ENCODE results near the gene SNRPN. TPM values are rescaled to one million over a fixed set of nuclear protein-coding genes. Genes with fewer than 3 reads are reported as not detected.

Gene SNRPN
- total and polyA plus RNA-seq, 9 of the 15 experiments (the other 6 are each of a cell fraction or from before 2014, with no cell fraction given) = 0.04 to 0.78 (median 0.23) TPM; not detected in 2

- Histone ChIP-seq H2AFZ (ENCODE audit: low read depth, low read length) (no peak overlapping the region), H3K79me2 (ENCODE audit: control insufficient read depth, insufficient read depth, low read length) (no peaks in the 10 kb centered on the region), H3K27me3 (ENCODE audit: control insufficient read depth in 2 of 2, insufficient read depth in 2 of 2, low read length in 2 of 2) (no peaks in the 10 kb centered on the region), H4K20me1 (replicated peaks; ENCODE audit: control insufficient read depth, insufficient read depth, low read length) (no peaks in the 10 kb centered on the region), H3K36me3 (ENCODE audit: control insufficient read depth, insufficient read depth, low read length) (no peaks in the 10 kb centered on the region), H3K9me1 (ENCODE audit: control insufficient read depth, insufficient read depth, low read length) (no peaks in the 10 kb centered on the region), H3K4me2 (ENCODE audit: insufficient read depth, low read length) (no peak overlapping the region), H3K9ac (ENCODE audit: insufficient read depth in 1 of 2, low read depth in 2 of 2, low read length in 2 of 2) (no peak overlapping the region), H3K9me3 (replicated peaks; ENCODE audit: control insufficient read depth, insufficient read depth, low read depth, low read length) (no peaks in the 10 kb centered on the region), H3K4me3 (no peak overlapping the region), H3K4me1 (replicated peaks in 1 of 2; ENCODE audit: control insufficient read depth in 2 of 2, insufficient read depth in 2 of 2, low read length in 2 of 2) (no peaks in the 10 kb centered on the region; a peak in 1 of 5 replicates), H3K27ac (ENCODE audit: extremely low read depth, low read depth, low read length) (no peak overlapping the region)
- intact Hi-C loops (cut with micrococcal nuclease) (no loop called here), in situ Hi-C loops (cut with MboI) (no loop called here)
- FAIRE-seq = no peak
- ChIA-PET CTCF (ENCODE audit: low intra/inter-chr PET ratio) (no interaction called here), POLR2A (no interaction called here)
- ATAC-seq = no peak
- no peak for TF ChIP-seq ZNF184 (CRISPR knock-in tag; IDR thresholded peaks at IDR 0.05)
- no peak for TF ChIP-seq MTF1 (CRISPR knock-in tag; IDR thresholded peaks at IDR 0.05; ENCODE audit: borderline replicate concordance)
- TF ChIP-seq MIER1 (IDR thresholded peaks at IDR 0.05; ENCODE audit: low read depth) = no peak
- TF ChIP-seq ZNF212 (CRISPR knock-in tag; IDR thresholded peaks at IDR 0.05) = no peak
- TF ChIP-seq NFIC (IDR thresholded peaks at IDR 0.05) = no peak
- no peak for TF ChIP-seq ZNF121 (CRISPR knock-in tag; conservative IDR thresholded peaks at IDR 0.05)
- TF ChIP-seq CEBPZ (IDR thresholded peaks at IDR 0.05; ENCODE audit: borderline replicate concordance, low read depth, low read length) = no peak
- no peak for TF ChIP-seq EGR1 (conservative IDR thresholded peaks at IDR 0.05)
- TF ChIP-seq, protein P1, sequence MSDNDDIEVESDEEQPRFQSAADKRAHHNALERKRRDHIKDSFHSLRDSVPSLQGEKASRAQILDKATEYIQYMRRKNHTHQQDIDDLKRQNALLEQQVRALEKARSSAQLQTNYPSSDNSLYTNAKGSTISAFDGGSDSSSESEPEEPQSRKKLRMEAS (CRISPR knock-in tag; IDR thresholded peaks at IDR 0.05) = no peak
- TF ChIP-seq MCM5 (IDR thresholded peaks at IDR 0.05; ENCODE audit: low read depth) = no peak
- TF ChIP-seq CHCHD3 (CRISPR knock-in tag; IDR thresholded peaks at IDR 0.05) = no peak
- no peak for TF ChIP-seq TSC22D4 (tag; IDR thresholded peaks at IDR 0.05)
- TF ChIP-seq NR2C1 (IDR thresholded peaks at IDR 0.05) = no peak
- TF ChIP-seq NR2C1 (tag; IDR thresholded peaks at IDR 0.05) = no peak
- TF ChIP-seq COPS2 (conservative IDR thresholded peaks at IDR 0.05) = no peak
- no peak for TF ChIP-seq E2F8 (IDR thresholded peaks at IDR 0.05; ENCODE audit: low read depth, partially characterized antibody)
- no peak for TF ChIP-seq RNF2 (IDR thresholded peaks at IDR 0.05)
- no peak for TF ChIP-seq ZFX (CRISPR knock-in tag; IDR thresholded peaks at IDR 0.05)
- WGBS (ENCODE audit: insufficient coverage, low coverage, missing lambda C conversion rate) = 4% methylated on average over 25 of the region's 31 CpGs
- no TSS peak for BruUV-seq (replicated peaks)
- no peak for DNase-seq (ENCODE audit: extremely low read depth in 1 of 4, low spot score in 3 of 4)
Observed at GRCh38 chr15:24955531-24955921, 739 bp downstream of the SNRPN start.
